NCI-H2107 treated with DMSO at 0.1 percent for 48 hours (cell line): ENCODE results near the gene LRP1B.
"Not testable (repeated sequence)": the region's sequence is repeated elsewhere in the genome, so short reads cannot be mapped to it uniquely, and the experiment has no call there.

Source experiments
- DNase-seq: peaks from one replicate; lab custom pipeline; 2025; ENCODE audit not compliant: unreplicated experiment; lab: John Stamatoyannopoulos, UW

LRP1B gene

DNA sequence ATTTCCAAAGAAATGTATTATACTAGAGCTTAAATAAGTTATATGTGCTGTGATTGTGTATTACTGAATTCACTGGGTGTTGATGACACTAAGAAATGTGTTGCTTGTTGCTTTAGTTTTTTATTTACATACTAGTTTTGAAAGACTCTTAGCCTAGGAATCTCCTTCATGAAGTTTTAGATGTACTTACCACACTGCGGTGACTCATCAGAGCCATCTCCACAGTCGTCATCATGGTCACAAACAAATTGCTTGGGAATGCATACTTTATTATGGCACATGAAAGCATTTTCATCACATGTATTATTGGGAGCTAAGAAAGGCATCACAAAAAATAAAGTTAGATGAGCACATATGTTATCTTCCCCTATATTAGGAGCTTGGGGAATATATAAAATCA, 1624.2 kb downstream of the LRP1B start:
- DNase-seq = no peak

DNA sequence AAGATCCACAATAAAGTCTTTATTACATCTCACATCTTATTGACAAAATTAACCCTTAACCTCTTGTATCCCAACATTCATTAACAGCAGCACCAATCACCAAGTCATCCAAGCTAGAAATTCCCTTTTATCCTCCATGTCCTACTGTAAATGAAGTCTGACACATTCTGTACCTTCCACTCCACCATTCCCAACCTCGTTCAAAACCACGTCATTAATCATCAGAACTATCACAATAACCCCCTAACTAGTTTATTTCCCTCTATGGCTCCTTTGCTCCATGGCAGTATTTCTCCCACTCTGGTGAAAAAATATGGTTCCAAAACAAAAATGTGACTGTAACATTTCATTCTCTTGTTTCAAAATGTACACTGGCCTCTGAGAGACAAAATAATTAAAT, 1626.2 kb downstream of the LRP1B start:
- no peak for DNase-seq

DNA sequence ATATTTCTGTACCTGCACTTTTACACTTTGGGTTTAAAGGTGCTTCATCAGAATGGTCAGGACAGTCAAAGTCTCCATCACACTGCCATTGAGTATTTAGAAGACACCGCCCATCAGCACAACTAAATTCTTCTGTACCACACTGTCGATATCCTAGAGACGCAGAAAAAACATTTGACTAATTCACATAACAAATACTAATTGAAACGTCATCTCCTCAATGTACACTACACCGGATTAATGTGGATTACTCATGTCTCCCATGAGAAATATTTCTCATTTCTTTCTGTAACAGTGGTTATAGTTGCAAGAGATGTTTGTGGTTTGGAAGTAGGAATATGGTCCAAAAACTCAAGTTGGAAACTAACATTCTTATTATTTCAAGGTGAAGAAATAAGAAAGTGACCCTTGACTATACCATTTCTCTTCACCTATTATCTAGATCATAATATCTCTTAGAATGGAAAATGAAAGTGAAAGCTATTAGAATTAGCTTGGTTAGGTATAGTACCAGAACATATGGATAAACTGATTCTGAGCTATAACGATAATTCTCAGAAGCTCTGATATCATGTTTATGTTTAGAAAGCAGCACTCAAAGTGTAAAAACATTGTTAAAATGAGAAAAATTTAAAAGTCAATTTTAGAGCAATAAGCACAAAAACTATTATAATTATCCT, 1627.7 kb downstream of the LRP1B start:
- no peak for DNase-seq

DNA sequence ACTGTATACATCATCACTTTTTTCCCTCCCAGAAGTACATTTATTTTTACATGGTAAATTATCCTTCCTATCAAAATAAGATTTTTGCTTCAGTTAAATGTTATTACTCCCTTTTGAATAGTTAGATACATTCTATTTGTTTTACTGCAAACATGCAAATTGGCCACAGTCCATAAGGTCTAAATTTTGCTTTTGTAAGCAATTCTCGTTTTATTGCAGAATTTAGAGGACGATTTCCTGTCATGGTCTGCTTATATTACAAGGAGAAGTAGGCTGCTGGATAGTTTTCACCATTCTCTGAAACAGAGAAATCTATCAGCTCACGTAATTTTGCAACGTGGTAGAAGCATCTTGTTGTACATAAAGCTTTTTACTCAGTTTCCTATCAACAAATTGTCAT, 1632.5 kb downstream of the LRP1B start:
- DNase-seq = no peak

DNA sequence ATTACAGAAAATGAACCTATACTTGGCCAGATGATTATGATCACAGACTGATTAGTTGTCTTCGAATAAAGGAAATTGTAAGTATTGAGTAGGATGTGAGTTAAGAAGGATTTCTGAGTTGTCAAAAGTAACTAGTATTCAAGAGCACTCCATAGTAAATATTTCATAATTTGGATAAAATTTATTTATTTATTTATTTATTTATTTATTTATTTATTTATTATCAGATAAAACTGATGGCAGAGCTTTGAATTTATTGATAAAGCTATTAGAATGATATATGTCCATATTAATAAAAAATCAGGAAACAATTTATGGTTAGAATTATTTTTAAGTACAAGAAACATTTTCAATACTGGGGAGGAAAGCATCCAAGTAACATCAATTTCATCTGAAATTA, 1634.1 kb downstream of the LRP1B start:
- no peak for DNase-seq

DNA sequence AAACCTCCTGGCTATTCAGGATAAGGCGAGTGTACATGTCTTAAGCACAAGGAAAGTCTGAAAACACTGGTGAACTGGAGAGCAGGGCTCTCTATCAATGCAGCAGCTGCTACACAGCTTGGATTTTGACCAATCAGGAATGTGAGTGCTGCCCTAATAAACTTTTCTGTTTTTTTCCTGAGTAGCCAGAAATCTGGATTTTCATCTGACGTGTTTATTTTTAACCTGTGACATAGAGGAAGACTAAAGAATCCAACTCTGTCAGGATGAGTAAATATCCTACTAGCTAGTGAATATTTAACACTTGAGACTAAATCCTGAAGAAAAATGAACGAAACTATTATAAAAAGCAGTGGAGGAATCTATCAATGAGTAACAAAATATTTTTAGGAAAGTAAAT, 1638.9 kb downstream of the LRP1B start:
- no peak for DNase-seq

DNA sequence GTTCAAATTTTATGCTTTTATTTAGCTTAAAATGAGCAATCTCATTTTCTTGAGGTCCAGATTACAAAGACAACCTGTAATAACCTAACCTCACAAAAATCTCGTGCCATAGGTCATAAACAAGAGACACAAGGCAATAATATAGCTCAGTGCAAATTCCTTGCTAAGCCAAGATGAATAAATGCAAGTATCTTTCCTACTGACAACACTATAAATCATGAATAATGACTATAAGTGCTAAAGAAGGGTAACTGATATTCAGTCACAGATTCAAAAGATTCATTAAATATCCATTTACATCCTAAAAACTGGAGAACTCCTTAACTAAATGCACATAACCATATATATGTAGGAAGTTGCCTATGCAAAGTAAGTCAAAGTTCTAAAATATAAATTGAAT, 1641.6 kb downstream of the LRP1B start:
- no peak for DNase-seq

DNA sequence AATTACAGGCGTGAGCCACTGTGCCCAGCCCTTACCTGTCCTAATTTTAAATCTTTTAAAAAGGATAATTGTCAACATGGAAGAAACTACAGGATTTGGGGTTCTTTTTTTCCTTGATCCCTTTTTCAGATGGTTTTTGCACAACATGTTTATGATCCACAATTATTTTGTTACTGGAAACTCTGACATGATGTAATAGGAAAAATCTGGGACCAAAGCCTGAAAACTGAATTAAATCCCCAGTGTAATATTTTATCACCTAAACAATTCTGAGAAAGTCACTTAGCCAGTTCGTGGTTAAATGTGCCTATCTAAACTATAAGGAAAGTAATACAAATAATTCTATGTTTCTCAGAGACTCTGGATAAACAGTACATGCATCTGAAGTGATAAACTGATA, 1649.7 kb downstream of the LRP1B start:
- DNase-seq = no peak

DNA sequence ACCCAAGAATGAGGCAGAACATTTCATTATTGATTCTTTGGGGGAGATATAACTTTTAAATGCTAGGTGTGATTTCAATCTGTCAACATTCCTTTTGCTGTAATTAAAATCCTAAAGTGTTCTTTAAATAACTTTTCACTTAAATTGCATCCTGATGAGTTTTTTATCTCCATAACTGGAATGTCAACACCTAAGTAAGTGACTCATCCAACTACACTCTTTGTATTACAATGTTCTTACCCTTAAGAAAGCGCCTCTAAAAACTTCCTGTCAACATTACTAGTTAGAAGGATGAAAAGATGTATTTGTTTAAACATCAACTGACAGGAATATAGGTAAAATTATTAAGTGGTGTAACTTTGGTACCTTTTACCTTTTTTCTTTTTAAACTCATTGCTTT, 1657.0 kb downstream of the LRP1B start:
- DNase-seq = no peak

DNA sequence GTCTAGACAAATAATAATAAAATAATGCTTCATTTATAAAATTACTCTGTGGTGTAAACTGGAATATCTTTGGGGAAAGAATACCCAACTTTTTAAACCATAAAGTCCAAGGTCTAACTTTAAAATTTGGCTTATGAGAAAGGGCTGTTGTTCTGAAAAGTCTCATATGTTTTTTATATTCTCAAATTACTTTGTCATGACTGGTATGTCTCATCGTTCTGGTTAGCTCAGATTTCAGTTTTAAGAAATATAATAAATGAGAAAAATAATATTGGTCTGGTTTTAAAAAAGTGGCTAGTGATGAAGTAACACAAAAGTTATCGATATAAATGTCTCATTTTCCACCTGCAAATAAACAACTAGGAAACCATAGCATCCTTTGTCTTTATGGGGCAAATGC, 1658.1 kb downstream of the LRP1B start:
- no peak for DNase-seq

DNA sequence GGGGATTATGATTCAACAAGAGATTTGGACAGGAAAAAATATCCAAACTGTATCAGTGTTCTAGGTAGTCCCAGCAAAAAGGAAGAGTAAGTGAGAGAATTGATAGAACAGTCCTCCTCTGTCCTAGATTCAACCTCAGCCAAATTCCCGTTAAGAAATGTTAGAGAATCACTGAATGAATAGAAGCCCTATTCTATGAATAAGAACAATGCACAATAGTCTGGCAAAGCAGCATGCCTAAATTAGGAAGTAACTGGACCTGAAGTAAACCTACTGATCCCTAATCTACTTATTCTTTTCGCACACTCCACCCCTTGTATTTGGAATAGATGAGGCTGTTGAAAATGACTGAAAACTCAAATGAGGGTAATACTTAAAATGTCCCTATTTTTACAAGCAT, 1665.5 kb downstream of the LRP1B start:
- no peak for DNase-seq

DNA sequence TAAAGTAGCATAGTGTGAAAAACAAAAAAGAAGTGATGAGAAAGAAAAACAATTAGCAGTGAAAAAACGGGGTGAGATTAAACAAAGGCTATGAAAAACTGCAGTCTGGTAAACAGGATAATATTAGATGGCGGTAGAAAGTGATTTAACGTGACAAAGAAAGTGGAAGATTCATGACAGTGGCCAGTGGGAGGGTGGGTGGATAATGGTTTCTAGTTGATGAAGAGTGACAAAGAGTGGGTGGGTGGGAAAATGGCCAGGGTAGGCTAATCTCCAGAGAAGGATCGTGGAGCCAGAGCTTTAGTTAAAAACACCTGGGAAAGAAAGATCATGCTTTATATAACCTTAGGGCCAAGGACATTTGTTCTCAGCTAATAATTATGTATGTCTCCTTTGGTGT, 1667.8 kb downstream of the LRP1B start:
- no peak for DNase-seq

DNA sequence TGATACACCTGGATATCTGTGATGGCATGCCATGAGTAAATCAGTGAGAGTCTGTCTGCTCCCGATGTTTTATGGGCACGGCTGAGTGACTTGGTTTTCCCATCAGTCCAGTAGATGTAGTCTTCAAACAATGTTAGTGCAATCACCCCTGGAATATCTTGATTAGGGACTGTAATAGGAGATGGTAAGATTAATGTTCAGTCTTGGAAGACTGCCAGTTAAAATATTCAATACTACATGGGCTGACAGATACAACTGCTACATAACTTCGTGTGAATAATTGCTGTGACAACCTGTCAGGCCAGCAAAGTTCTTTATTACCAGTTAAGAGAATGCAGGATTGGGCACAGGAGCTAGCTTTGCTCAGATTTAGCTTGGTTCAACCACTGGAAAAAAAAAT, 1673.3 kb downstream of the LRP1B start:
- no peak for DNase-seq

DNA sequence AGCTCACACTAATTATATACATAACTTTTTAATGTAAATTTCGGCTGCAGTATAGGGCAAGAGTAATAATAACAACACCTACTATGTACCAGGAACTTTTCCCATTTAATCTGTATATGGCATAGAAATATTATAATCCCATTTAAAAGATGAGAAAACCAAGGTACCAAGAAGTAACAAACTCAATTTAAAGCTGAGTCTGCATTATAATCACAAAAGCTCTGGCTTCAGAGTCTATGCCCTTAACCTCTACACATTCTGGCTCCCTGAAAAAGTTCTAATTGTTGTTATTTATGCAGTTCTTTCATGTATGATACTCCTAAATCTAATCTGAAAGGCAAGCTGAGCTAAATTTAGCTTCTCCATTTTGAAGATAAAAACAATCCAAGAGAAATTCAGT, 1675.5 kb downstream of the LRP1B start:
- no peak for DNase-seq

DNA sequence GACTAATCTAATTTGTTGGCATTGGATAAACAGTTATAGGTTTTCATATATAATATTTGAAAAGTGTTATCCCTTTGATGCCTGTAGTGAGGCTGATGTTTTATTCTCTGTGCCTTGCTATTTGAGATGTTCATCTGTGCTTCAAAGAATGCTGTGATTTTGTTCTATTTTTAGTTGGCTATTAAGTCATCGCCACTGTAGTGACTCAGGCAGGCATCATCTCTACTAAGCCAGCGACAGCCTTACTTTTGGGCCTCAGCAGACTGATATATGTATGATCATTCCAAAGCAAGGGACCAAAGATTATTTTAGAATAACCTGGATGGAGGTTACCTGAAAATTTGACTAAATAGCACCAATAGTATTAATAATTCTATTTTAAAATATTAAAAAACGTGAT, 1676.1 kb downstream of the LRP1B start:
- no peak for DNase-seq

DNA sequence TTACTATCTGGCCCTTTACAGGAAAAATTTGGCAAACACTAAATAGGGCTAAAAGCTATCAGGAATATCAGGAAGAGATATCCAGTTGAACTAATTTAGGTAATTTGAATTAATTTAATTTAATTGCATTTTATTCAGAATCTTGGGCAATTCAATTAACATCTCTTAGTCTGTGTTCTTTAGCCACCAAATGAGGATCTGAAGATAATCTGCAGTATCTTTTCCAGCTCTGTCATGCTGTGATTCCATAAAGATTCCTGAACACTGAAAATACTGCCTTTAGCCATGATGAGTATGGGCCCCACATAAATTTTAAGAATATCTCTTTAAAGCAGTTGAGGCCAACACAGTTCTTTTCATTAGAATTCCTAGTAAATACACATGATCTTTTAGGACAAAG, 1679.5 kb downstream of the LRP1B start:
- no peak for DNase-seq

DNA sequence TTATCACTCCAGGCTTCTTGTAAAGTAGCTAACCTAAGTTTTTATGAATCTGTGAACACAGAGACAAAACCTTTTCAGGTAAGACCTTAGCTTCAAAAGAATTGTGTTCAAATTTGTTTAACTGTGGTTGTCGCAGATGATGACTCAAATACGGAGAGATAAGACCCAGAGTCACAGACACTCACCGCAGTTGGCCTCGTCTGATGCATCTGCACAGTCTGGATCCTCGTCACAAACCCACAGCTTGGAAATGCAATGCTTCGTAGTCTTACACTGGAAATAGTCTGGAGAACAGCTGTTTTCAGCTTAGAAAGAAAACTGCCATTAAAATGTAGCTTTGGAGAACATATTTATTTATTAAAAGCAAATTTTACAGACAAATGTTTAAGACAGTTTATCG, 1688.5 kb downstream of the LRP1B start:
- no peak for DNase-seq

DNA sequence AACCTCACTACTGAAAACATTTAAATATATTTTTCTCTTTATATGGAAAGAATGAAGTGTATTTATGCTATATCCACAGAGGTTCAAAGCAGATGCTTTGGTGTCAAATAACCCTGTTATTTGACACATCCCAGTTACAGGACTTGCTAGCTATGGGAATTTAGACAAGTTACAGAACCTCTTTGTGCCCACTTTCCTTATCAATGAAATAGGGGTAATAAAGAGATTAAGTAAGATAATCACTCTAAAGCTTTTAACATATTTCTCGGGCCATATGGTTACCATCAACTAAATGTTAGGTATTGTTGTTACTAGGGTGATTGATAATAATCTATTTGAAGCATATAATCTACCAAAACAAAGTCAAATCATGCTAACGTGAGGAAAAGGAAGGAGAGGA, 1690.0 kb downstream of the LRP1B start:
- DNase-seq = no peak

DNA sequence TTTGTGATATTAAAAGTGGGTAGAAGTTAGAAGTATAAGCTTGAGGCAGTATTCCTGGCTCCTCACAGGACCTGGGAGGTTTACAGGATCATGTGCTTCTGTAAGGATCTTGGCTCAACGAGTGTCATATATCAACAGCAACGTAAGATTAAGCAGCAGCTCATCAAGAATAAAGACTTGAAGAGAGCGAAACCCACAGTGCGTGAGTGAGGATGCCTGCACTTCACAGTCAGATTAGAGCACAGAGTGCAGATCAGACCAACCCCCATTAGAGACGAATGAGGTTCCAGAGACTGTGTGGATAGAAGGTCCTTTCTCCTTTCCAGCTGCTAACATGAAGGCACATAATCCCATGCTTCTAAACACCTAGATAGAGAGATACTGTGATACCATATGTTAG, 1693.9 kb downstream of the LRP1B start:
- no peak for DNase-seq

DNA sequence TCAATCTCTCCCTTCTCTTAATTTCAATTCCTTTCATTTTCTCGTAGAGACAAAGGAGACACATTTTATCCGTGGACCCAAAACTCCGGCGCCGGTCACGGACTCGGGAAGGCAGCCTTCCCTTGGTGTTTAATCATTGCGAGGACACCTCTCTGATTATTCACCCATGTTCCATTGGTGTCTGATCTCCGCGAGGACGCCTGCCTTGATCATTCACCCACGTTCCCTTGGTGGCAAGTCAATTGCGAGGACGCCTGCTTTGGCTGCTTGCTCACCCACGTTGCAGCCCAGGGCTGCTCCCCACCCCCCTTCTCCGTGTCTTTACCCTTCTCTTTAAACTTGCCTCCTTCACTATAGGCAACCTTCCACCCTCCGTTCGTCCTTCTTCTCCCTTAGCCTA, 1703.8 kb downstream of the LRP1B start:
- DNase-seq = not testable (repeated sequence)

DNA sequence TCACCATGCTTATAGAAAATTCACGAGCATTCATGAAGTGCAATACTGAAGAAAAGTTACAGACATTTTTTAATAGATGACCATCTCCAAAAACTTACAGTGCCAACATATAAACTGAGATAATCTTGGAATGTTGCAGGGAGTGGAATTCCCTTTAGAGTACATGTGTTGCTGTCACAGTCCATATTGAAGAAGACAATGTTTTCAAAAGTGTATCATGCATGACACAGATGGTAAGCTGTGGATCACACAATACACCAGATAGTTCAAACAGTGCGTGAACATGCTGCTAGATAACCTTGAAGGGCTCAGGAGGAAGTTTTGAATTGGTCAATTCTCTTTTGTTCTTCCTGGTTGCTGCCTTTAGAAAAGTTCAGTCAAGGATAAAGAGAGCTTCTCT, 1706.3 kb downstream of the LRP1B start:
- DNase-seq = no peak

DNA sequence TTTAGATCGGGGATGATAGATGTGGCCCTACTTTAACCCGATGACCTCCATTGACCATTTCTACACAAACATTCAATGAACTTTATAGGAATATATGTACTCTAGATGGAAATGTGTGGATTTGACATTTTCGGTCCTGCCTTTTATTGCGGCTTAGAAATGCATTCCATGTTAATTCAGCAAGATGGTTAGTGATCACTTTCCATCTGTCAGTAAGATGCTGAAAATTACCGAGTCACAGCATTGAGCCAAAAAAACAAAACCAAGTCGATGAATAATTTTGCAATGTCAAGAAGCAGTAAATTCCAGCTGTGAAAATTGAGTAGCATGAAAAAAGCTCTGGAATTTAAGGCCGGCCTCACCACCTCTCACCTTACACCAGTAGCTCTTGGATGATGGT, 1708.1 kb downstream of the LRP1B start:
- DNase-seq = no peak

DNA sequence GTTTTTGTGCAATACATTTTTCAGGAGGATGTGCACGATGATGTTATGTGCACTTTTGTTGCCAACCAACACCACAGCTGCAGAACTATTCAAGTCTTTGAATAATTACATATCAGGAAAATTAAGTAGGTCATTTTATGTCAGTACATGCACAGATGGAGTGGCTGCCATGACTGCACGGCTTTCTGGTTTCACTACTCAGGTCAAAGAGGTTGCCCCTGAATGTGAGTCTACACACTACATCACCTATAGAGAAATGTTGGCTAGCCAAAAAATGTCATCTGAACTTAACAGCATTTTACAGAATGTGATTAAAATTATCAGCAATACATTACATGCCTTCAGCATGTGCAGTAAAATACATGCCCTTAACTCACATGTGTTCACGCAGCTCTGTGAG, 1713.3 kb downstream of the LRP1B start:
- no peak for DNase-seq

DNA sequence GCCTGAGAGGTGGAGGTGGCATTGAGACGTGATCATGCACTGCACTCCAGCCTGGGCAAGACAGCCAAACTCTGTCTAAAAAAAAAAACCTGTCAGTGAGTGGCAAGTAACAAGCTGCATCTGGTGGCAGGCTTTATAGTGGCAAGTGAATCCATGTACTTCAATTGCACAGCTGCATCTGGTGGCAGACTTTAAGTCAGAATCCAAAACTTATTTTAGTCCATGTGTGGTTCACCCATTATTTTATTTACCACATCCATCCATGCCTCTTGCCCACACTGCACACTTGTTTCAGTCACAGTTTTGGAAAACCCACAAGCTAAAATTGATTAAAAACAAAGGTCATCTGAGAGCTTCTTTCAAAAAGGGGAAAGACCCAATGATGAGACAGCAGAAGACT, 1714.2 kb downstream of the LRP1B start:
- no peak for DNase-seq
